ENCODE data around the gene UPK2. TPM values are rescaled to one million over a fixed set of nuclear protein-coding genes. Genes with fewer than 3 reads are reported as not detected.
"Not testable (repeated sequence)": the region's sequence is repeated elsewhere in the genome, so short reads cannot be mapped to it uniquely, and the experiment has no call there.

UPK2 gene
- total RNA-seq, 2 donors from 2014 or later: 0.53 to 1.2 TPM

DNA sequence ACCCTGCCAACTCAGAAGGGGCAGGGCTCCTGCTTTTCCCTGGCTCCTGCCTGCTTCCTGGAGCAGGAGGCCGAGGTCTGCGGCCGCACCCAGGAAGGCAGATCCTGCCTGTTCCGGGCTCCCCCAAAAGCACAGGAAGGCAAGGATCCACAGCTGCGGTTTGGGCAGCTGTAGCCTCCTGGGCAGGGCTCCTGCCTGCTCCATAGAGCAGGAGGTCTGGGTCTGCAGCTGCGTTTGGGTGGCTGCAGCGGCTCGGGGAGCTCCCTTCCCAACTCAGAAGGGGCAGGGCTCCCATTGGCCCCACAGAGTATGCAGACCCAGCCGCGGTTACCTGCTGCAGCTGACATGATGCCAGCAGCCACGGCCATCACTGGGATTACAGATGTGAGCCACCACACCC is 5.5 kb downstream of the UPK2 start:
- Mint-ChIP-seq H3K27ac (no peak overlapping the region), H3K4me1 (ENCODE audit: low read depth) (no peaks in the 10 kb centered on the region), H3K27me3 (ENCODE audit: low read depth) (no peaks in the 10 kb centered on the region), H3K36me3 (ENCODE audit: insufficient read depth in 2 of 2) (no peaks in the 10 kb centered on the region), H3K4me3 (no peak overlapping the region), H3K9me3 (no peaks in the 10 kb centered on the region)
- DNase-seq (no peak), ATAC-seq (replicated peaks in 1 of 2) (no peak)

- not testable (repeated sequence) for H3K4me3 Mint-ChIP-seq; DNase-seq; H3K27me3 Mint-ChIP-seq (ENCODE audit: low read depth); H3K4me1 Mint-ChIP-seq (ENCODE audit: low read depth); H3K27ac Mint-ChIP-seq; H3K9me3 Mint-ChIP-seq; H3K36me3 Mint-ChIP-seq (ENCODE audit: insufficient read depth in 2 of 2); ATAC-seq (replicated peaks in 1 of 2)
Observed at GRCh38 chr11:118969508-118969907, 13.4 kb downstream of the UPK2 start.

DNA sequence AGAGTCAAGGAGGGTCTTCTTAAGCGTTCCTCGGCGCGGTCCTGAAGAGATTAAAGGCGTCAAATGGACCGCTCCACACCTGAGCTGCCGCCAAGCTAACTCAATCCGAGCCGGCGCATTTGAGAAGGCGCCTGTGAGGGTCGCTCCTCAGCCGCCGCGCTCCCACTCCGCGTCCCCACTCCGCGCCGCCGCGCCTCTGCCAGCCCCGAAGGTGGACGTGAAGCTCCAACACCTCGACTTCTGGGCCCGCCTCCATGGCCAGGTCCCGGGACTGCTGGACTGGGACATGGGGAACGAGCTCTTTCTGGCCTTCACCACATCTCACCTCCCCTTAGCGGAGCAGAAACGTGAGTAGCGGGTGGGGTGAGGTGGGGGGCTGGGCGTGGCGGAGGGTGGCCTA is 15.5 kb downstream of the UPK2 start, which contains the start of gene FOXR1:
TSS of gene FOXR1 (plus strand) at position 116 of the 400 bp plus-strand sequence. CDS start at position 287, 171 bp downstream.
- no peaks in the 10 kb centered on the region for H3K4me1 Mint-ChIP-seq (ENCODE audit: low read depth)
- no peak within 1 kb of the TSS for H3K4me3 Mint-ChIP-seq
- DNase-seq (no peak), ATAC-seq (replicated peaks in 1 of 2) (no peak)
- H3K9me3 Mint-ChIP-seq: no peaks in the 10 kb centered on the region
- H3K36me3 Mint-ChIP-seq (ENCODE audit: insufficient read depth in 2 of 2): no peaks in the 10 kb centered on the region
- H3K27ac Mint-ChIP-seq: no peak within 1 kb of the TSS
- peaks cover 19% of the 10 kb centered on the region for H3K27me3 Mint-ChIP-seq (ENCODE audit: low read depth)

DNA sequence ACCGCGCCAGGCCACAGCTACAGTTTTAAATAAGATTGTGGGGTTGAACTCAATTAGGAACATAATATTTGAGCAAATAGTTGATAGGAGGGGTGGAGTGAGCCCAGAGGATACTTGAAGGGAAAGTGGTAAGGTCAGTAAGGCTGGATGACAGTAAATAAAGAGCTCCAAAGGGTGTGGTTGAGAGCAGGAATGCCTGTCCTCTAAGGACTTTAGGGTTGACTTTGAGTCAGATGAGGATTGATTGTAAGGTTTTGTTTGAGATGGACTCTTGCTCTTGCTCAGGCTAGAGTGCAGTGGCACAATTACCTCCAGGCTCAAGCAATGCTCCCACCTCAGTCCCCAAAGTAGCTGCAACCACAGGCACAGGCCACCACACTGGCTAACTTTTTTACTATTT is 17.9 kb downstream of the UPK2 start:
- H3K4me1 Mint-ChIP-seq (ENCODE audit: low read depth): no peaks in the 10 kb centered on the region
- DNase-seq: no peak
- no peak for ATAC-seq (replicated peaks in 1 of 2)
- H3K36me3 Mint-ChIP-seq (ENCODE audit: insufficient read depth in 2 of 2): no peaks in the 10 kb centered on the region
- H3K27me3 Mint-ChIP-seq (ENCODE audit: low read depth): peaks cover 19% of the 10 kb centered on the region
- no peaks in the 10 kb centered on the region for H3K9me3 Mint-ChIP-seq
- H3K4me3 Mint-ChIP-seq: no peak overlapping the region
- H3K27ac Mint-ChIP-seq: no peak overlapping the region

- Mint-ChIP-seq H3K9me3 (no peaks in the 10 kb centered on the region), H3K4me1 (ENCODE audit: low read depth) (no peaks in the 10 kb centered on the region), H3K4me3 (no peak overlapping the region), H3K27me3 (ENCODE audit: low read depth) (peaks cover 19% of the 10 kb centered on the region), H3K36me3 (ENCODE audit: insufficient read depth in 2 of 2) (no peaks in the 10 kb centered on the region), H3K27ac (no peak overlapping the region)
- no peak for ATAC-seq (replicated peaks in 1 of 2)
- no peak for DNase-seq
Observed at GRCh38 chr11:118975771-118976709, 19.9 kb downstream of the UPK2 start.

DNA sequence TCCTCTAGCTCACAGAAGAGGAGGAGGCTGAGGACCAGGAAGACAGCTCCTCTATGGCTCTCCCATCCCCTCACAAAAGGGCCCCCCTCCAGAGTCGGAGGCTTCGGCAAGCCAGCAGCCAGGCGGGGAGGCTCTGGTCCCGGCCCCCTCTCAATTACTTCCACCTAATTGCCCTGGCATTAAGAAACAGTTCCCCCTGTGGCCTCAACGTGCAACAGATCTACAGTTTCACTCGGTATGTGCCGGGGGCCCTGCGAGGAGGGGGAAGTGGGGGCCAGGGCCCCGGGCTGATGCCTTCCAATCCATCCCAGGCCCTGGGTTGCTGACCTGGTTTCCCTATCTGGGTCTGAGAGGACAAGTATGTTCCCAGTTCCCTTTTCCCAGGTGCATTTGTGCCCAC is 23.3 kb downstream of the UPK2 start:
- H3K4me1 Mint-ChIP-seq (ENCODE audit: low read depth): no peaks in the 10 kb centered on the region
- no peak overlapping the region for H3K4me3 Mint-ChIP-seq
- no peaks in the 10 kb centered on the region for H3K9me3 Mint-ChIP-seq
- H3K36me3 Mint-ChIP-seq (ENCODE audit: insufficient read depth in 2 of 2): no peaks in the 10 kb centered on the region
- peaks cover 14% of the 10 kb centered on the region for H3K27me3 Mint-ChIP-seq (ENCODE audit: low read depth)
- H3K27ac Mint-ChIP-seq: no peak overlapping the region
- no peak for DNase-seq
- ATAC-seq (replicated peaks in 1 of 2): no peak

- H3K36me3 Mint-ChIP-seq (ENCODE audit: insufficient read depth in 2 of 2): no peaks in the 10 kb centered on the region
- no peaks in the 10 kb centered on the region for H3K9me3 Mint-ChIP-seq
- DNase-seq (no peak), ATAC-seq (replicated peaks in 1 of 2) (no peak)
- peaks cover 4% of the 10 kb centered on the region for H3K27me3 Mint-ChIP-seq (ENCODE audit: low read depth)
- no peaks in the 10 kb centered on the region for H3K4me1 Mint-ChIP-seq (ENCODE audit: low read depth)
- no peak overlapping the region for H3K4me3 Mint-ChIP-seq
- H3K27ac Mint-ChIP-seq: no peak overlapping the region
Observed at GRCh38 chr11:118980191-118980881, 24.2 kb downstream of the UPK2 start.

DNA sequence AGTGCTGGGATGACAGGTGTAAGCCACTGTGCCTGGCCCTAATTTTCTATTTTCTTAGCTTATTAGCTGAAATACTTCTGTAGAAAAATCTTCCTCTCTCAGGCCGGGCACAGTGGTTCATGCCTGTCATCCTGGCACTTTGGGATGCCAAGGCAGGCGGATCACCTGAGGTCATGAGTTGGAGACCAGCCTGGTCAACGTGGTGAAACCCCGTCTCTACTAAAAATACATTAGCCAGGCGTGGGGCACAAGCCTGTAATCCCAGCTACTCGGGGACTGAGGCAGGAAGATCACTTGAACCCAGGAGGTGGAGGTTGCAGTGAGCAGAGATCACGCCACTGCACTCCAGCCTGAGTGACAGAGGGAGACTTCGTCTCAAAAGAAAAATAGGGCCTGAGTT is 28.2 kb downstream of the UPK2 start:
- not testable (repeated sequence) for H3K4me1 Mint-ChIP-seq (ENCODE audit: low read depth); H3K36me3 Mint-ChIP-seq (ENCODE audit: insufficient read depth in 2 of 2); ATAC-seq (replicated peaks in 1 of 2); H3K27ac Mint-ChIP-seq; H3K27me3 Mint-ChIP-seq (ENCODE audit: low read depth); H3K4me3 Mint-ChIP-seq; DNase-seq; H3K9me3 Mint-ChIP-seq

DNA sequence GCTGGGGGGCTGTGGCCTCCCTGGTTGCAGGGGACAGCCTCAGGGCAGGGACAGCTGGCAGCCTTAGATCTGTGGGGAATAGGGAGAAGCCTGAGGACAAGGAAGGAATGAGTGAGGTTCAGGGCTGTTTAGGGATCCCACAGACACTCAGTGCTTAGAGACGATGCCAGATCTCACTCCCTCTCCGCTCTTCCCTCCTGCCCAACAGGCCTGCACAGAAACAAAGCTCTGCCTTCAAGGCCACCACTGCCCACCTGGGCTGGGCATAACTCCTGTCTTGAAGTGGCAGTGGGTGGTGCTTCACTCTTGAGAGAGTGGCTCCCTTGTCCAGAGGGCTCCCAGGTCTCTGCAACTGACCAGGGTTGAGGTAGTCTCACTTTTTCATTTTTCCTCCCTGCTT is 28.7 kb downstream of the UPK2 start:
- no peaks in the 10 kb centered on the region for H3K9me3 Mint-ChIP-seq
- no peak overlapping the region for H3K4me3 Mint-ChIP-seq
- H3K4me1 Mint-ChIP-seq (ENCODE audit: low read depth): no peaks in the 10 kb centered on the region
- DNase-seq (no peak), ATAC-seq (replicated peaks in 1 of 2) (no peak)
- H3K27ac Mint-ChIP-seq: no peak overlapping the region
- no peaks in the 10 kb centered on the region for H3K36me3 Mint-ChIP-seq (ENCODE audit: insufficient read depth in 2 of 2)
- H3K27me3 Mint-ChIP-seq (ENCODE audit: low read depth): no peaks in the 10 kb centered on the region

GRCh38 chr11:118988280-118988679 is 32.2 kb downstream of the UPK2 start:
- H3K4me1 Mint-ChIP-seq (ENCODE audit: low read depth): no peaks in the 10 kb centered on the region
- H3K4me3 Mint-ChIP-seq: no peak overlapping the region
- no peaks in the 10 kb centered on the region for H3K27me3 Mint-ChIP-seq (ENCODE audit: low read depth)
- H3K36me3 Mint-ChIP-seq (ENCODE audit: insufficient read depth in 2 of 2): peaks cover 0 to 3% of the 10 kb centered on the region in 2 donors
- DNase-seq (no peak), ATAC-seq (replicated peaks in 1 of 2) (no peak)
- no peaks in the 10 kb centered on the region for H3K9me3 Mint-ChIP-seq
- H3K27ac Mint-ChIP-seq: no peak overlapping the region

DNA sequence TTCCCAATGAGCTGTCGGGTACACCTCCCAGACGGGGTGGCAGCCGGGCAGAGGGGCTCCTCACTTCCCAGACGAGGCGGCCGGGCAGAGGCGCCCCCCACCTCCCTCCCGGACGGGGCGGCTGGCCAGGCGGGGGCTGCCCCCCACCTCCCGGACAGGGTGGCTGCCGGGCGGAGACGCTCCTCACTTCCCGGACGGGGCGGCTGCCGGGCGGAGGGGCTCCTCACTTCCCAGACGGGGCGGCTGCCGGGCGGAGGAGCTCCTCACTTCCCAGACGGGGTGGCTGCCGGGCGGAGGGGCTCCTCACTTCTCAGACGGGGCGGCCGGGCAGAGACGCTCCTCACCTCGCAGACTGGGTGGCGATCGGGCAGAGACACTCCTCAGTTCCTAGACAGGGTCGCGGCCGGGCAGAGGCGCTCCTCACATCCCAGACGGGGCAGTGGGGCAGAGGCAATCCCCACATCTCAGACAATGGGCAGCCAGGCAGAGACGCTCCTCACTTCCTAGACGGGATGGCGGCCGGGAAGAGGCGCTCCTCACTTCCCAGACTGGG is 35.5 kb downstream of the UPK2 start:
- DNase-seq; ATAC-seq (replicated peaks in 1 of 2); H3K27me3 Mint-ChIP-seq (ENCODE audit: low read depth); H3K27ac Mint-ChIP-seq; H3K9me3 Mint-ChIP-seq; H3K36me3 Mint-ChIP-seq (ENCODE audit: insufficient read depth in 2 of 2); H3K4me1 Mint-ChIP-seq (ENCODE audit: low read depth); H3K4me3 Mint-ChIP-seq: not testable (repeated sequence)

DNA sequence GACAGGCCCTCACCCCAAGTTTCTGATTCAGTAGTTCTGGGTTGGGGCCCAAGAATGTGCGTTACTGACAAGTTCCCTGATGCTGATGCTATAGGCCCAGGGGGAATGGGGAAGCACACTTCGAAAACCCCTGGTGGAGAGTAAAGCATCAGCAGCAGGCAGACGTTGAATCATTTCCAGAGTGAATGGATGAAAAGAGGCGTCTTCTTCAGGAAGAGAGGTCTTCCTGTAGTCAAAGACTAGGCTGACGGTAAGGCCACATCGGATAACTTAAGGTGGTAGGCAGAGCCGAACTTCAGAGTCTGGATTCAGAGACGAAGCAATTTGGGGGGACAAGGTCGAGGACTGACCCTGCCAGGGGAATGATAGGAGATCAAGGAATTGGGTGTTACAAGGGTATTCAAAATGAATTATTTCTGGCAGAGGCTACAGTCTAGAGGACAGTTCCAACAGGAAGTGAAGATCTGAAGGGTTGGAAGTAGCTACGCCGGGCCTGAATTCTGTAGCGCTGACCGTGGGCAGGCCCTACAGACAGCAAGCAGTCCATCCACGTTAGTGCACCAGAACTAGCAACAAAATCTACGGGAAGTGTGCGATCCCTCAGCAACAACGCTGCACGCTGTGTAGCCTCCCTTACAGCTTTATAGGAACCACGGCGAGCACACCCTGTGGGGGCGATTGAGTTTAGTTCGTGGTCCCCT is 41.0 kb downstream of the UPK2 start:
- peaks cover 48% of the 10 kb centered on the region for H3K4me1 Mint-ChIP-seq (ENCODE audit: low read depth)
- peaks cover 12 to 24% of the 10 kb centered on the region in 2 donors for H3K36me3 Mint-ChIP-seq (ENCODE audit: insufficient read depth in 2 of 2)
- DNase-seq: peak; percentile 60 to 62
- peak overlapping the region; percentile 95 for H3K27ac Mint-ChIP-seq
- ATAC-seq (replicated peaks in 1 of 2): peak; percentile 32 to 48
- no peaks in the 10 kb centered on the region for H3K27me3 Mint-ChIP-seq (ENCODE audit: low read depth)
- no peaks in the 10 kb centered on the region for H3K9me3 Mint-ChIP-seq
- H3K4me3 Mint-ChIP-seq: peak overlapping the region; percentile 94 to 100
